CD4-positive, alpha-beta memory T cell (primary cell): ENCODE results near the gene GABRR1. TPM values are rescaled to one million over a fixed set of nuclear protein-coding genes. Genes with fewer than 3 reads are reported as not detected.

Source experiments
- CTCF ChIA-PET: fragments of 350-600 bp; sonication (Branson Sonifier 250); formaldehyde crosslinking; loops from one replicate; lab custom pipeline; 2021; ENCODE audit warnings: inconsistent platforms; ENCODE audit not compliant: partially characterized antibody; lab: Charles Lee
- POLR2A ChIA-PET: fragments of 350-600 bp; sonication (Branson Sonifier 250); formaldehyde crosslinking; loops from one replicate; lab custom pipeline; 2021; ENCODE audit not compliant: partially characterized antibody; lab: Charles Lee
- DNase-seq, 5 donors: peaks; one replicate each; pipeline versions ENCODE4 v3.0.0 to v3.0.0-alpha.2; 2020 to 2022; ENCODE audit warnings: mixed read lengths in 1 of 5
- H3K27ac ChIP-seq: one replicate; pipeline ENCODE4 v1.7.0; 2013; ENCODE audit warnings: low read depth, low read length
- H3K27me3 ChIP-seq: 2 replicates; pipeline ENCODE4 v1.7.0; 2013; ENCODE audit warnings: mild to moderate bottlenecking, low read length, moderate library complexity; ENCODE audit not compliant: insufficient read depth
- H3K36me3 ChIP-seq: 2 replicates; pipeline ENCODE4 v1.7.0; 2013; ENCODE audit warnings: mild to moderate bottlenecking, low read length, moderate library complexity; ENCODE audit not compliant: insufficient read depth
- H3K4me1 ChIP-seq: 2 replicates; pipeline ENCODE4 v1.7.0; 2013; ENCODE audit warnings: mild to moderate bottlenecking, low read length, moderate library complexity; ENCODE audit not compliant: insufficient read depth
- H3K4me3 ChIP-seq, 2 donors: one replicate each; pipeline ENCODE4 v1.7.0; 2013; ENCODE audit warnings: low read length in 2 of 2, mild to moderate bottlenecking in 1 of 2
- H3K9me3 ChIP-seq, 2 donors: one replicate each; pipeline ENCODE4 v1.7.0; 2013; ENCODE audit warnings: low read length in 2 of 2, control low read depth in 1 of 2; ENCODE audit not compliant: control insufficient read depth in 1 of 2
- H3K27ac Mint-ChIP-seq, 7 donors: one replicate each; pipeline ENCODE4 v1.8.0; 2020 to 2021; ENCODE audit warnings: mixed read lengths in 7 of 7, mild to moderate bottlenecking in 6 of 7, inconsistent platforms in 3 of 7, moderate library complexity in 3 of 7
- H3K27me3 Mint-ChIP-seq, 2 donors: one replicate each; pipeline ENCODE4 v1.8.0; 2020 to 2021; ENCODE audit warnings: mixed read lengths in 2 of 2
- H3K36me3 Mint-ChIP-seq, 2 donors: one replicate each; pipeline ENCODE4 v1.8.0; 2020 to 2021; ENCODE audit warnings: mixed read lengths in 2 of 2, inconsistent platforms in 1 of 2, mild to moderate bottlenecking in 1 of 2
- H3K4me1 Mint-ChIP-seq, 4 donors: one replicate each; pipeline ENCODE4 v1.8.0; 2020 to 2021; ENCODE audit warnings: mixed read lengths in 4 of 4, mild to moderate bottlenecking in 1 of 4
- H3K4me3 Mint-ChIP-seq, 8 donors: one replicate each; pipeline ENCODE4 v1.8.0; 2020 to 2021; ENCODE audit warnings: mixed read lengths in 8 of 8, mild to moderate bottlenecking in 7 of 8, moderate library complexity in 6 of 8, inconsistent platforms in 3 of 8
- H3K9me3 Mint-ChIP-seq, 8 donors: one replicate each; pipeline ENCODE4 v1.8.0; 2020 to 2021; ENCODE audit warnings: mixed read lengths in 8 of 8, mild to moderate bottlenecking in 5 of 8, inconsistent platforms in 3 of 8, moderate library complexity in 1 of 8
- intact Hi-C: fragments of 100-400 bp; cut with micrococcal nuclease; formaldehyde crosslinking; loops from one replicate; pipeline ENCODE4 v1.15.1; 2023
- polyA plus RNA-seq, 2 donors: library from polyadenylated mRNA; unstranded; fragments of 300-500 nt; fragmentation: Illumina TruSeq; gene quantifications; one replicate each; pipeline ENCODE4 v1.2.3, GENCODE V29; 2021
- total RNA-seq, 2 experiments: library from RNA; stranded (reverse); gene quantifications; one replicate each; pipeline ENCODE4 v1.2.3, GENCODE V29; 2021

Gene GABRR1
- total and polyA plus RNA-seq, 4 experiments from 2014 or later, result not detected

- Histone ChIP-seq H3K27ac (no peak overlapping the region), H3K9me3 (no peaks in the 10 kb centered on the region), H3K27me3 (no peaks in the 10 kb centered on the region), H3K36me3 (no peaks in the 10 kb centered on the region), H3K4me1 (no peaks in the 10 kb centered on the region), H3K4me3 (no peak overlapping the region)
- DNase-seq, result no peak
- peaks cover 9 to 12% of the 10 kb centered on the region in 2 donors for H3K27me3 Mint-ChIP-seq
- H3K9me3 Mint-ChIP-seq, result peaks cover 0 to 5% (median 0%) of the 10 kb centered on the region in 8 donors
- no peak overlapping the region for H3K4me3 Mint-ChIP-seq
- CTCF ChIA-PET, result interaction anchor here (1.4 kb wide), 1 partner anchor 20 kb away, joined by 3 read pairs; no protein-coding TSS in a partner anchor
- H3K4me1 Mint-ChIP-seq, result no peaks in the 10 kb centered on the region
- POLR2A ChIA-PET, result interaction anchor here (0.6 kb wide), 1 partner anchor 142 kb away, joined by 3 read pairs; no protein-coding TSS in a partner anchor
- no peak overlapping the region for H3K27ac Mint-ChIP-seq
- no peaks in the 10 kb centered on the region for H3K36me3 Mint-ChIP-seq
- intact Hi-C loops, result no loop called here
Observed at GRCh38 chr6:89221129-89221528, 4.0 kb upstream of the GABRR1 start.

GRCh38 chr6:89216411-89216810 is 747 bp downstream of the GABRR1 start:
- Mint-ChIP-seq H3K27me3 (peaks cover 12 to 15% of the 10 kb centered on the region in 2 donors), H3K36me3 (peaks cover 0 to 1% of the 10 kb centered on the region in 2 donors), H3K4me3 (no peak overlapping the region), H3K27ac (no peak overlapping the region), H3K9me3 (peaks cover 0 to 2% (median 0%) of the 10 kb centered on the region in 8 donors), H3K4me1 (no peaks in the 10 kb centered on the region)
- intact Hi-C loops, result no loop called here
- no peak for DNase-seq
- no peaks in the 10 kb centered on the region for H3K9me3 ChIP-seq
- no peak overlapping the region for H3K4me3 ChIP-seq
- H3K27me3 ChIP-seq, result no peaks in the 10 kb centered on the region
- H3K4me1 ChIP-seq, result no peaks in the 10 kb centered on the region
- POLR2A ChIA-PET, result no interaction called here
- CTCF ChIA-PET, result no interaction called here
- H3K27ac ChIP-seq, result no peak overlapping the region
- no peaks in the 10 kb centered on the region for H3K36me3 ChIP-seq

- POLR2A ChIA-PET, result no interaction called here
- H3K27me3 ChIP-seq, result no peaks in the 10 kb centered on the region
- DNase-seq, result no peak
Observed at GRCh38 chr6:89215391-89215790, 1.8 kb downstream of the GABRR1 start.

GRCh38 chr6:89214197-89214596 is 3.0 kb downstream of the GABRR1 start:
- Mint-ChIP-seq H3K36me3 (peaks cover 0 to 4% of the 10 kb centered on the region in 2 donors), H3K27me3 (peaks cover 12 to 17% of the 10 kb centered on the region in 2 donors), H3K27ac (no peak overlapping the region), H3K4me3 (no peak overlapping the region), H3K4me1 (no peaks in the 10 kb centered on the region), H3K9me3 (peaks cover 0 to 2% (median 0%) of the 10 kb centered on the region in 8 donors)
- Histone ChIP-seq H3K4me3 (no peak overlapping the region), H3K27ac (no peak overlapping the region), H3K27me3 (no peaks in the 10 kb centered on the region), H3K4me1 (no peaks in the 10 kb centered on the region), H3K9me3 (no peaks in the 10 kb centered on the region), H3K36me3 (no peaks in the 10 kb centered on the region)
- POLR2A ChIA-PET, result no interaction called here
- no peak for DNase-seq
- CTCF ChIA-PET, result no interaction called here
- intact Hi-C loops, result no loop called here

More at GRCh38 chr6:89215391-89215790, 1.8 kb downstream of the GABRR1 start:
- CTCF ChIA-PET, result no interaction called here
- Histone ChIP-seq H3K27ac (no peak overlapping the region), H3K4me1 (no peaks in the 10 kb centered on the region), H3K36me3 (no peaks in the 10 kb centered on the region), H3K4me3 (no peak overlapping the region), H3K9me3 (no peaks in the 10 kb centered on the region)
- no peak overlapping the region for H3K4me3 Mint-ChIP-seq
- peaks cover 0 to 2% (median 0%) of the 10 kb centered on the region in 8 donors for H3K9me3 Mint-ChIP-seq
- intact Hi-C loops, result no loop called here
- H3K27ac Mint-ChIP-seq, result no peak overlapping the region
- H3K4me1 Mint-ChIP-seq, result no peaks in the 10 kb centered on the region
- H3K27me3 Mint-ChIP-seq, result peaks cover 12 to 17% of the 10 kb centered on the region in 2 donors
- H3K36me3 Mint-ChIP-seq, result peaks cover 0 to 4% of the 10 kb centered on the region in 2 donors

- POLR2A ChIA-PET, result no interaction called here
- no peaks in the 10 kb centered on the region for H3K27me3 ChIP-seq
- no peaks in the 10 kb centered on the region for H3K9me3 ChIP-seq
- Mint-ChIP-seq H3K27me3 (peaks cover 7 to 15% of the 10 kb centered on the region in 2 donors), H3K36me3 (peaks cover 0 to 4% of the 10 kb centered on the region in 2 donors), H3K4me3 (no peak overlapping the region), H3K27ac (no peak overlapping the region), H3K4me1 (no peaks in the 10 kb centered on the region), H3K9me3 (peaks cover 0 to 2% (median 0%) of the 10 kb centered on the region in 8 donors)
- no peak for DNase-seq
- intact Hi-C loops, result no loop called here
- CTCF ChIA-PET, result interaction anchor here (1.1 kb wide), 1 partner anchor 9 kb away, joined by 3 read pairs; no protein-coding TSS in a partner anchor
- no peak overlapping the region for H3K27ac ChIP-seq
- no peaks in the 10 kb centered on the region for H3K36me3 ChIP-seq
- H3K4me3 ChIP-seq, result no peak overlapping the region
- no peaks in the 10 kb centered on the region for H3K4me1 ChIP-seq
Observed at GRCh38 chr6:89212472-89212871, 4.7 kb downstream of the GABRR1 start.

- CTCF ChIA-PET, result no interaction called here
- no peaks in the 10 kb centered on the region for H3K36me3 ChIP-seq
- H3K36me3 Mint-ChIP-seq, result peaks cover 0 to 4% of the 10 kb centered on the region in 2 donors
Observed at GRCh38 chr6:89209457-89209856, 7.7 kb downstream of the GABRR1 start.

GRCh38 chr6:89208551-89208950 is 8.6 kb downstream of the GABRR1 start:
- H3K36me3 Mint-ChIP-seq, result peaks cover 0 to 4% of the 10 kb centered on the region in 2 donors
- peaks cover 3 to 11% of the 10 kb centered on the region in 2 donors for H3K27me3 Mint-ChIP-seq
- H3K4me3 Mint-ChIP-seq, result no peak overlapping the region
- Histone ChIP-seq H3K9me3 (no peaks in the 10 kb centered on the region), H3K4me3 (no peak overlapping the region), H3K27me3 (no peaks in the 10 kb centered on the region), H3K4me1 (no peaks in the 10 kb centered on the region), H3K36me3 (no peaks in the 10 kb centered on the region), H3K27ac (no peak overlapping the region)
- CTCF ChIA-PET, result no interaction called here
- H3K9me3 Mint-ChIP-seq, result peaks cover 0 to 2% (median 0%) of the 10 kb centered on the region in 8 donors
- H3K27ac Mint-ChIP-seq, result no peak overlapping the region
- no peak for DNase-seq
- POLR2A ChIA-PET, result no interaction called here
- intact Hi-C loops, result no loop called here
- no peaks in the 10 kb centered on the region for H3K4me1 Mint-ChIP-seq

More at GRCh38 chr6:89209457-89209856, 7.7 kb downstream of the GABRR1 start:
- Histone ChIP-seq H3K27me3 (no peaks in the 10 kb centered on the region), H3K27ac (no peak overlapping the region), H3K9me3 (no peaks in the 10 kb centered on the region), H3K4me3 (no peak overlapping the region), H3K4me1 (no peaks in the 10 kb centered on the region)
- intact Hi-C loops, result no loop called here
- peaks cover 0 to 2% (median 0%) of the 10 kb centered on the region in 8 donors for H3K9me3 Mint-ChIP-seq
- POLR2A ChIA-PET, result no interaction called here
- DNase-seq, result no peak
- no peaks in the 10 kb centered on the region for H3K4me1 Mint-ChIP-seq
- no peak overlapping the region for H3K4me3 Mint-ChIP-seq
- H3K27me3 Mint-ChIP-seq, result peaks cover 3 to 11% of the 10 kb centered on the region in 2 donors
- H3K27ac Mint-ChIP-seq, result no peak overlapping the region
